ENCODE measurements around the gene MBNL1.
A peak's percentile ranks its signal among the peaks of the same experiment; 100 is the strongest.

Gene MBNL1

DNA sequence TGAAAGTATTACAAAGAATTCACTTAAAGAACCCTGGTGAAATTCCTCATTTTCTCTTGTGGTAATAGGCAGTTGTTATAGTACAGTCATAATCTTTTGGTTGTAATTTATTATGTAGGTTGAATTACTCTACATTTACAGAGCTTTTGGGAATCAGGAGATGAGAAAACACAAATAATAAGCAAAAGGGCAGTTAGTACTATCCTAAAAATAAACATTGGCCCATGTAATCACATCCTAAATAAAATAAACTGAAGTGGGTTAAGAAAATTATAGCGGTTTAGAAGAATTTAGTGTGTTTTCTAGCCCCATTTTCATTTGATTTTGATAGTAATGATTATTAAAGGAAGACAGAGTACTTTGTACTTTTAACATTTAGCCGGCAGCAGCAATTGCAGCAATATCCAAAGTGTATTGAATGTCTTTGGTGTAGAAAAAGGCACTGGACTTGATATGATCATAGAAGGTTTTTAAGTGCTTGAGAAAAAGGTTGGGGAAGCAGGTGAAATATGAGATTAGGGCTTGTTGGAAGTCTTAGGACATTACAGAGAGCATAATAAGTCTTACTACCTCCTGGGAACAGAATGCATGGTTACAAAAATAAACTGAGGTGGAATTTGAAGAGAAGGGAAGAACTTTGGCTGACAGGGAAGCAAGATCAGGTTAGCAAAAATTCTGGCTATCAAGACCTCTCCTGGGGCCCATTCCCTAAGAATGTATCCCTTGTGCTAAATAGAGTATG is 79.9 kb downstream of the MBNL1 start:
- peak overlapping the region in 6 of 11 experiments; percentile 16 to 75 (median 56); a peak in 11 of 22 replicates for H3K4me2 ChIP-seq
- H3K4me1 ChIP-seq: peaks cover 18 to 72% (median 45%) of the 10 kb centered on the region in 10 experiments
- H3K36me3 ChIP-seq: peaks cover 3 to 31% (median 23%) of the 10 kb centered on the region in 11 experiments; a peak in 17 of 22 replicates
- no peak overlapping the region for H3K9ac ChIP-seq
- no peak overlapping the region for H3K4me3 ChIP-seq
- H3K27me3 ChIP-seq: no peaks in the 10 kb centered on the region
- H4K20me1 ChIP-seq: peaks cover 0 to 35% (median 4%) of the 10 kb centered on the region in 11 experiments; a peak in 9 of 22 replicates
- no peaks in the 10 kb centered on the region; a peak in 2 of 22 replicates for H3K9me3 ChIP-seq (replicated peaks in 1 of 11)
- no peak for TF ChIP-seq Cebpa-rat (IDR thresholded peaks at IDR 0.05)
- H3K27ac ChIP-seq: peak overlapping the region in 1 of 11 experiments; percentile 44; a peak in 2 of 22 replicates

GRCh38 chr3:152349392-152349791 is 80.7 kb downstream of the MBNL1 start:
- peak overlapping the region in 5 of 11 experiments; percentile 2 to 75 (median 68); a peak in 7 of 22 replicates for H3K4me2 ChIP-seq

DNA sequence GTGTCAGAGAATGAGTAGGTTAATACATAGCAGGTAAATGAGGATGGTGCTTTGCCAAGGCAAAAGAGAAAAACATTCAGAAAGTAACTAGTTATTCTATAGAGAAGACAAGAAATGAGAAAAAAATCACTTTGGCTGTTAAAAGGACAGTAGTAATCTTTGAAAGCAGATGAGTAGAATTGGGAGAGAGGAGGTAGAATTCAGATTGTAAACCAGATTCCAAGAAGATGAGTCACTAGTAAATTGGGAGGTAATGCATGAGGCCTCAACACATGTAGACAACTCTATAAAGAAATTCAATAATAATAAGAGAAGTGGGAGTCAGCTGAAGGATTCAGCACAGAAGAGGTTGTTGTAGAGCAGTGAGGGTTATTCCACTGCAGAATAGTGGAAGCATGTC is 81.4 kb downstream of the MBNL1 start:
- TF ChIP-seq Cebpa-rat (IDR thresholded peaks at IDR 0.05): no peak
- no peaks in the 10 kb centered on the region for H3K27me3 ChIP-seq
- H4K20me1 ChIP-seq: peaks cover 0 to 35% (median 4%) of the 10 kb centered on the region in 11 experiments; a peak in 9 of 22 replicates
- no peak overlapping the region for H3K4me3 ChIP-seq
- peaks cover 0 to 30% (median 19%) of the 10 kb centered on the region in 11 experiments; a peak in 16 of 22 replicates for H3K36me3 ChIP-seq
- peaks cover 16 to 61% (median 34%) of the 10 kb centered on the region in 10 experiments for H3K4me1 ChIP-seq
- H3K4me2 ChIP-seq: peak overlapping the region in 4 of 11 experiments; percentile 2 to 75 (median 48); a peak in 5 of 22 replicates
- peak overlapping the region in 1 of 11 experiments; percentile 18; a peak in 1 of 22 replicates for H3K27ac ChIP-seq
- H3K9me3 ChIP-seq (replicated peaks in 1 of 11): no peaks in the 10 kb centered on the region; a peak in 2 of 22 replicates
- H3K9ac ChIP-seq: no peak overlapping the region

More at GRCh38 chr3:152349392-152349791, 80.7 kb downstream of the MBNL1 start:
- Histone ChIP-seq H4K20me1 (peaks cover 0 to 35% (median 4%) of the 10 kb centered on the region in 11 experiments; a peak in 9 of 22 replicates), H3K9me3 (replicated peaks in 1 of 11) (no peaks in the 10 kb centered on the region; a peak in 2 of 22 replicates), H3K27me3 (no peaks in the 10 kb centered on the region), H3K36me3 (peaks cover 1 to 33% (median 19%) of the 10 kb centered on the region in 11 experiments; a peak in 18 of 22 replicates), H3K4me1 (peaks cover 18 to 69% (median 41%) of the 10 kb centered on the region in 10 experiments), H3K27ac (no peak overlapping the region; a peak in 1 of 22 replicates), H3K4me3 (no peak overlapping the region), H3K9ac (no peak overlapping the region)
- no peak for TF ChIP-seq Cebpa-rat (IDR thresholded peaks at IDR 0.05)

DNA sequence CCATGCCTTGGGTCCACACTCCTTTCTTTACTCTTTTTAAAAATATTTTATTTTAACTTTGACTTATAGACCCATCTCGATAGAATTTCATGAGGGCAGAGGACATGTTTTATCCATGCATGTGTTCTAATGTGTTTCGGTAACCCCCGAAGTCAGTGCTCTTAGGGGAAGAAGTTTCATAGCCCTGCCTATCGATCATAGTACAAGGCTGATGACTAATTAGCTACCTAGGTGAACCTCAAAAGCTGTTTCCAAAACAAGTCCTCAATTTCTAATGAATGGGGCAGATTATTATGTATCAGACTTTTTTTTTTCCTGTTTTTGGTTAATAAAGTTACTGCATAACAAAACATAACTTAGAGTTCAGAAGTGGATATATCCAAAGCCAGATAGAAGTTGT is 82.0 kb downstream of the MBNL1 start:
- H3K36me3 ChIP-seq: peaks cover 0 to 30% (median 18%) of the 10 kb centered on the region in 11 experiments; a peak in 15 of 22 replicates
- peaks cover 0 to 35% (median 4%) of the 10 kb centered on the region in 11 experiments; a peak in 9 of 22 replicates for H4K20me1 ChIP-seq
- H3K4me3 ChIP-seq: no peak overlapping the region
- no peaks in the 10 kb centered on the region for H3K27me3 ChIP-seq
- peaks cover 15 to 55% (median 28%) of the 10 kb centered on the region in 10 experiments for H3K4me1 ChIP-seq
- no peaks in the 10 kb centered on the region; a peak in 1 of 22 replicates for H3K9me3 ChIP-seq (replicated peaks in 1 of 11)
- no peak for TF ChIP-seq Cebpa-rat (IDR thresholded peaks at IDR 0.05)
- no peak overlapping the region for H3K9ac ChIP-seq
- H3K27ac ChIP-seq: no peak overlapping the region
- H3K4me2 ChIP-seq: peak overlapping the region in 1 of 11 experiments; percentile 68; a peak in 1 of 22 replicates

- Histone ChIP-seq H3K9me3 (replicated peaks in 1 of 11) (no peaks in the 10 kb centered on the region), H4K20me1 (peaks cover 0 to 45% (median 13%) of the 10 kb centered on the region in 11 experiments; a peak in 13 of 22 replicates), H3K4me1 (peaks cover 15 to 48% (median 28%) of the 10 kb centered on the region in 10 experiments), H3K4me2 (peak overlapping the region; percentile 11 to 62 (median 36); a peak in 19 of 22 replicates), H3K27ac (peak overlapping the region in 7 of 11 experiments; percentile 1 to 66 (median 54); a peak in 10 of 22 replicates), H3K27me3 (no peaks in the 10 kb centered on the region), H3K36me3 (peaks cover 3 to 30% (median 14%) of the 10 kb centered on the region in 11 experiments; a peak in 13 of 22 replicates), H3K9ac (0 out of 22 replicates have a peak overlapping the region, but pooled peaks of 1 of the 11 experiments have one; percentile 12), H3K4me3 (no peak overlapping the region)
- TF ChIP-seq Cebpa-rat (IDR thresholded peaks at IDR 0.05): no peak; a peak in 1 of 22 replicates
These were observed 83.8 kb downstream of the MBNL1 start for GRCh38 chr3:152352554-152352953.

DNA sequence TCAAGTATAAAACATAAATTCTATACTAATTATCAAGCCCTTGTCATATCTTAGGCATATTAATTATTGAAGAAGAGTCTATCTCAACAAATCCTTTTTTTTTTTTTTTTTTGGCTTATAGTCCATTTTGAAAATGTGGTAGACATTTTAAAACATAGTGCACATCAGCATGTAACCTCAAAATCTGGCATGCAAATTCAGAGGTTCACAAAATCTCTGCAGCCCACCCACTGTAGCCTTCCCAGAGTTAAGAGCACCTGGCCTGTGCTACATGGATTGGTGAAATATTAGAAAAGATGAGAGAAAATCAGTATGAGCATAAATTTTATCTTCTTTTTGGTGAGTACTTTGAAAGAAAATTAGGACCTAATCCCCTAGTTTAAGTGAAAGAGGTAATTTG is 84.8 kb downstream of the MBNL1 start:
- Histone ChIP-seq H3K9me3 (replicated peaks in 1 of 11) (no peaks in the 10 kb centered on the region), H3K4me1 (peaks cover 12 to 44% (median 28%) of the 10 kb centered on the region in 10 experiments)

DNA sequence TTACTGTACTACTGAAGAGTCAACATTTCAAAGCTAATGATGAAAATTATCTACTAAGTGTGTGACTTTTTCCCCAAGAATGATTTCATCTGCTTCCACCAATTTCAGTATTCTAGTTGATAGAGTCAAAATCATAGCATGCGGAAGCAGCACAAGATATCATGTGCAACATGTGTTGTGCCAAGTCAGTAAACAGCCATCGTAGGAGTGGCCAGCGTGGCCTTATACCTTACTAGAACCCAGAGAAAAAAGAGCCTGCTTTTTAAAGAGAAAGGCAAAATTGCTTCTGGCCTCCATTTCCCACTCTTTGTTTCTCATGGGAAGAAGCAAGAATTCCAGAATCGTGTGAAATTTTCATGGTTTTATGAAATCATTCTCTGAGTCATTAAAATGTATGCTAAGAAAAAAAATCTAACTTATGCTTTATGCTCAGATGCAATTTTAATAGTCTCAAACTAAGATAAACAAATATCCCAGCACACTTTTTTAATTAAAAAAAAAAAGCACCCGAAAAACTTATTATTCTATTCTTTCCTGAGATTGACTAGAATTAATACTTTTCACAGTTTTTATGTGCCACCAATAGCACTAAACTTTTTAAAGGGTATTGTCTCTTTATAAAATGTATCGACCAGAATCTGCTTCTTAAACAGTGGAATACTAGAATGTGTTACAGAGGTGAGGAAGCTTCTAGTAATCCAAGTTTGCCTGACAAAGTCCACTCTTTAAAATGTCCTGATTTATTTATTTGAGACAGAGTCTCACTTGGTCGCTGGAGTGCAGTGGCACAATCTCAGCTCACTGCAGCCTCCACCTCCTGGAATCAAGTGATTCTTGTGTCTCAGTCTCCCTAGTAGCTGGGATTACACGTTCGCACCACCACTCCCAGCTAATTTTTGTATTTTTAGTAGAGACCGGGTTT is 87.3 kb downstream of the MBNL1 start:
- Histone ChIP-seq H3K4me1 (peaks cover 7 to 23% (median 16%) of the 10 kb centered on the region in 10 experiments; a peak in 19 of 20 replicates), H3K9me3 (replicated peaks in 1 of 11) (no peaks in the 10 kb centered on the region), H3K36me3 (peaks cover 3 to 51% (median 19%) of the 10 kb centered on the region in 11 experiments; a peak in 13 of 22 replicates), H3K27ac (no peak overlapping the region), H4K20me1 (peaks cover 0 to 63% (median 29%) of the 10 kb centered on the region in 11 experiments; a peak in 17 of 22 replicates), H3K27me3 (no peaks in the 10 kb centered on the region), H3K9ac (no peak overlapping the region), H3K4me2 (no peak overlapping the region), H3K4me3 (no peak overlapping the region)
- TF ChIP-seq Cebpa-rat (IDR thresholded peaks at IDR 0.05): no peak

More for the DNA sequence above, 84.8 kb downstream of the MBNL1 start:
- Histone ChIP-seq H3K27me3 (no peaks in the 10 kb centered on the region), H3K9ac (no peak overlapping the region), H3K27ac (0 out of 22 replicates have a peak overlapping the region, but pooled peaks of 2 of the 11 experiments have one; percentile 0 to 66), H4K20me1 (peaks cover 0 to 49% (median 17%) of the 10 kb centered on the region in 11 experiments; a peak in 13 of 22 replicates), H3K36me3 (peaks cover 3 to 35% (median 14%) of the 10 kb centered on the region in 11 experiments; a peak in 13 of 22 replicates), H3K4me2 (no peak overlapping the region), H3K4me3 (no peak overlapping the region)
- no peak for TF ChIP-seq Cebpa-rat (IDR thresholded peaks at IDR 0.05)

- no peak for TF ChIP-seq Cebpa-rat (IDR thresholded peaks at IDR 0.05)
- Histone ChIP-seq H3K4me2 (no peak overlapping the region), H3K36me3 (peaks cover 3 to 54% (median 21%) of the 10 kb centered on the region in 11 experiments; a peak in 14 of 22 replicates), H3K27ac (no peak overlapping the region), H3K4me3 (no peak overlapping the region), H3K9me3 (replicated peaks in 1 of 11) (no peaks in the 10 kb centered on the region), H3K4me1 (peaks cover 7 to 15% (median 12%) of the 10 kb centered on the region in 10 experiments; a peak in 19 of 20 replicates), H4K20me1 (peaks cover 0 to 71% (median 38%) of the 10 kb centered on the region in 11 experiments; a peak in 17 of 22 replicates), H3K27me3 (no peaks in the 10 kb centered on the region), H3K9ac (no peak overlapping the region)
These were observed 88.1 kb downstream of the MBNL1 start for GRCh38 chr3:152356870-152357276.

Measured in BLaER1 treated with 17β-estradiol and CSF1 and Interleukin-3, amounts not matched to agents 10 nM and 100 nM (cell line).